Measurements from ENCODE around the gene CDH13.

Gene CDH13

DNA sequence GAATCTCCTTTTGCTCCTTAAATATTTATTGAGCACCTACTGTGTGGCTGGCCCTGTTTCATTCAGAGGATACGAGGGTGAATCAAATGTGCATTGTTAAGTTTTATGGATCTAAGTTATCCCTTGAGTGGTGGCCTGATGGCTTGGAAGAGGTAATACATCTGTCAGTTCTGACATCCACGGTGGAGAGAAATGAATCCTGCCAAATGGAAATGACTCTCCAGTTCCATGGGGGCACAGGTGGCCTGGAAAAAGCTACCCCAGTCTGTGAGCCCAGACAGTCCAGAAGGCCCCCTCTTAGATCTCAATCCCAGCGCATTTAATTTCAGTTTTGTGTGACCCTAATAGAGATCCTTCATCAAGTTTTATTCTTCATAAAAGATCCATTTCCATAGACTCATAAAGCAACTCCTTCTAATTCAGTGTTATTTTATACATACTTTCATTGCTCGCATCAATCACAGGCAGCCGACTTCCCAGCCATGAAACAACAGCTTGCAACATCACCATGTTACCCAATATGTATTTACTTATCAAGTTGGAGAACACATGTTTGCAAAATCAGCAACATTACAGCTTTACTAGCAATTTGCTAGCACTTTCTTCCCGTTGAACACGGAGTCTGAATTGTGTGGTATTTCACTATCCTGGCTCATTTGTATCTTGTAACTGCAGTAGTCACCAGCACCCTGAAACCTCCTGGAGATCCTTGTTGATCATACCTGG lies 846.2 kb downstream of the CDH13 start:
- DNase-seq, result no peak

- no peak for DNase-seq
Observed at GRCh38 chr16:83473926-83474650, 847.3 kb downstream of the CDH13 start.

- DNase-seq, result no peak
Observed at GRCh38 chr16:83475108-83475507, 848.3 kb downstream of the CDH13 start.

GRCh38 chr16:83481589-83481988 lies 854.8 kb downstream of the CDH13 start:
- DNase-seq, result no peak

GRCh38 chr16:83482545-83483162 lies 855.9 kb downstream of the CDH13 start:
- no peak for DNase-seq

DNA sequence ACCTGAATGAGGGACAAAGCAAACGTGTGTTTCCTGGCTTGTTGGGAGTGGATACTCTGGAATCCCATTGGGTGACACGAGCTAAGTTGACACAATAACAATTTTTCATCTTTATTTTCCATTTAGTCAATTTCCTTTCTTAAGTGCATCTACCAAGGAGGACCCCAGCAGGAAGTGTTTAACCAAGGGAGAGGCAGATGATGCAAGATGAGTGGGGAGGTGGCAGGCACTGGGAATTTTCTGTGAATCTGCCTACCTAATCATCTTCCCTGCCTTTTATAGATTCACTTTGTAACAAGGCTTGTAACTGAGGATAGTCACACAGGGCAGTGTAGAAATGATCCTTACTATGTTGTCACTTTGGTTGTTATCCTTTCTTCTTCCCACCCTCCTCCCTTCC lies 863.3 kb downstream of the CDH13 start:
- no peak for DNase-seq

GRCh38 chr16:83494459-83494858 lies 867.7 kb downstream of the CDH13 start:
- no peak for DNase-seq

- no peak for DNase-seq
Observed at GRCh38 chr16:83501481-83501880, 874.7 kb downstream of the CDH13 start.

DNA sequence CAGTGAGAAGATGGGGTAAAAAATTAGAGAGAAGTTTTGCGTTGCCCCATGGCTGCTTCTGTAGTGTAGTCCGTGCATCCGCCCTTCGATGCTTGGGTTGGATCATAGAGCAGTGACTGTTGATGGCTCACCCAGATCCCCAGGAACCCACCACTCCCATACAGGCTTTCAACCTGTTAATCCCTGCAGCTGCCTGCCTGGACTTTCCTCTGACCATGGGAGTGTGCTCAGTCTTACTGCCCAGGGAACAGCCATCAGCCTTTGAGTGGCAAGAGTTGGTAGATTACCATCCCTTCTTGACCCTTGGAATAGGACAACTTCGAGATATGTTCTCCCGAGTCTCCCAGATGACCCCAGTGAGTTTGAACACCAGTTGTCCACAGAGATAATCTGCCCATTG lies 881.5 kb downstream of the CDH13 start:
- DNase-seq, result no peak

- no peak for DNase-seq
Observed at GRCh38 chr16:83509316-83509715, 882.5 kb downstream of the CDH13 start.

DNA sequence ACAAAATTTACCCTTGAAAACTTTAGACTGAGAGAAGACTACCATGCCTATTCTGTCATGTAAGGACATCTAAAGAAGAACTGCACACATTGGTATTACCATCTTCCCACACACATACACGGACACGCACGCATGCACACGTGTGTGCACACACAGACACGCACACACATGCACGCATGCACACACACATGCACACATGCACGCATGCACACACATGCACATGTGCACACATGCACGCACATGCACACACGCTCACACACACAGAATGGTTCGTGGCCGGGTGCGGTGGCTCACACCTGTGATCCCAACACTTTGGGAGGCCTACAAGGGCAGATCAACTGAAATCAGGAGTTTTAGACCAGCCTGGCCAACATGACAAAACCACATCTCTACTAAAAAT lies 884.1 kb downstream of the CDH13 start:
- DNase-seq, result no peak

- DNase-seq, result no peak
Observed at GRCh38 chr16:83513008-83513755, 886.4 kb downstream of the CDH13 start.

DNA sequence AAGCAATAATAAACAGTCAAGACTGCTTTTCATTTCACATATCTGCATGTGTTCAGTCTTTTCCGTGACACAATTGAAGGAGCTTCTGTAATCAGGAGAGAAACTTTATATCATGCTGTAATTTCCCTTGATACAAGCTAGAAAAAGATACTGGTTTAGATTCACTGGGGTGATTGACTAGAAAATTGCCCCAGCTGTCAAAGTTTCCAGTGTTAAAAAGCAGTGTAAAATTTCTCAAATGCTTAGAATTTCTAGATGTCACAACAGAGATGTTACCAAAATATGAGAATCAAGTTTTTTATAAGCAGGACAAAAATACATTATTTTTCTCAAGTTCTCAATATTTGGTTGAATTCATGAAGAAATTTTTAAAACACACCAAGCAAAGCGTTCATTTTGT lies 888.6 kb downstream of the CDH13 start:
- no peak for DNase-seq

DNA sequence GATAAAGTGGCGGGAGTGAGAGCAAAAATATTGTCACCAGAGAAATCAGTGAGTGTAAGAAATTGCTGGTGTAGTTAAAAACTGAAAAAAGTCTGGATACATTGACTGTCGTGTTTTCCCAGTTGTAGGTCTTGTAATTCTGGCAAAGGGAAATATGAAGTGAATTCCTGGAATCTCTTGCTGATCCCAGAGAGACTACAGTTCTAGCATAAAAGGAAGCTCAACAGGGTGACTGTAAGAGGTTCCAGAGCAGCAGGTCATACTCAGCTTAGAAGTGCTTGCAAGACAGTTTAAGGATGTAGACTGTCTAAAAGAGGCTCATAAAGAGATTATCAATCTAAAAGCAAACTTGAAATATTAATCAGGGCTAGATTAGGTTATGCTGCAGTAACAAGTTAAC lies 890.2 kb downstream of the CDH13 start:
- DNase-seq, result no peak

- DNase-seq, result no peak
Observed at GRCh38 chr16:83517398-83517797, 890.6 kb downstream of the CDH13 start.

GRCh38 chr16:83520596-83520995 lies 893.8 kb downstream of the CDH13 start:
- DNase-seq, result no peak

DNA sequence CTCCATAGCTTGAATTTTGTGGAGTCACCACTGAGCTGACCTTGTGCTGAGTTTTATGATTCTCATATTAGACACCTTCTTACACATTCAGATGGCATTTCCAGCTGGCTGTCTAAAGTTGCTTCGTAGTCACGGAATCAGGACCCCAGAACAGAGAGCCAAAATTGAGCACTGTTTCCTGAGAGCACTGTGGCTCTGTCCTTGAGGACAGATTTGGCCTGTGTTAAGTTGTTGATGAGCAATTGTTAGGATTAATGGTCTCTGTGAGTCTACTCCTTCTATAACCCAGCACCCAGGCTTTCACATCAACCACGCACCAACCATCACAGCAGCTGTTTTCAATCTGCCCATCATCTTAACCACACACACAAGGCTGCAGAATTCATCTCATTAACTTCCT lies 903.5 kb downstream of the CDH13 start:
- DNase-seq, result no peak

GRCh38 chr16:83532634-83533033 lies 905.9 kb downstream of the CDH13 start:
- DNase-seq, result no peak

GRCh38 chr16:83533193-83533592 lies 906.4 kb downstream of the CDH13 start:
- peak; percentile 68 for DNase-seq

DNA sequence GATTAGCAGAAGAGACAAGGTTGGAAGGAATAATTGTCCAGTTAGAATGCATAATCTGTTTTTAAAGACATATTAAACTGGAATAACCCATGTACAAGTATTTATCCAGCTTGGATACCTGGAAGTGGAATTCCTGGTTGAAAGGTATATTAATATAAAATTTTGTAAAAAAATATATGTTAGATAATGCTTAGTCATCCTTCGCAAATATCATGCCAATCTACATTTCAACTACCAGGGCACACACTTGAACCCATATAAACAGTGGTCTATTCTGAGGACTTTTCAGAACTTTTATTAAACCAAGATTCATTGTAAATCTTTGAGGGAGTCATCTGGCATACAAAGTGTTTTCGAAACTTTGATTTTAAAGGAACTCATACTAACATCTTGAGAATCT lies 911.9 kb downstream of the CDH13 start:
- DNase-seq, result no peak

DNA sequence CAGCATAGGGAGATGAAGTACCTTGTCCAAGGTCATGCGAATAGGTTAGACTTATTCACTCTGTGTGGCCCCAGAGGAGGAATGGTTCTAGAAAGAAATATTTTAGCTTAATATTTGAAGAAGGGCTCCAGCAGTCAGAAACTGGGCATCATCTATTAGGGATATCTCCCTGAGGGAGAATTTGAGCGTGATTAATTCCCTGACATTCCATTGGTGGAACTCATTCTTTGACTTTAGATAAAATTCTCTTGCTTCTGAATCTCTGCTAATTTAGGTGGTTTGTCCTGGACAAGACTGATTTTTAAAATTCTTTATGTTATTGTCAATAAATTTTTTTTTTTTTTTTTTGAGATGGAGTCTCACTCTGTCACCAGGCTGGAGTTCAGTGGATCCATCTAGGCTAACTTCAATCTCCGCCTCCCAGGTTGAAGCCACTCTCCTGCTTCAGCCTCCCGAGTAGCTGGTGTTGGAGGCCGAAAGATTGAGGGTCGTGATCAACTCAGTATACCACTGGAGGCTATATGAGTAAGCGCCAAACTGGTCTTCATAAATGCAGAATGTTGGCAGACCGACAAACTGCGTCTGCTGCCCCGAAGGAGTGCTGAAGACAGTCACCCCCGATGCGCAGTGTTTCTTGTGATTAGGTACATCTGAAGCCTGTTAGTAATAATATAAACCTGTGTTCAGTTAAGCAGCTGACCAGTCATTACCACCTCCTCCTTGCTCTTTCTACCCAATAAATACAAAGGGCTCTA lies 913.1 kb downstream of the CDH13 start:
- no peak for DNase-seq

DNA sequence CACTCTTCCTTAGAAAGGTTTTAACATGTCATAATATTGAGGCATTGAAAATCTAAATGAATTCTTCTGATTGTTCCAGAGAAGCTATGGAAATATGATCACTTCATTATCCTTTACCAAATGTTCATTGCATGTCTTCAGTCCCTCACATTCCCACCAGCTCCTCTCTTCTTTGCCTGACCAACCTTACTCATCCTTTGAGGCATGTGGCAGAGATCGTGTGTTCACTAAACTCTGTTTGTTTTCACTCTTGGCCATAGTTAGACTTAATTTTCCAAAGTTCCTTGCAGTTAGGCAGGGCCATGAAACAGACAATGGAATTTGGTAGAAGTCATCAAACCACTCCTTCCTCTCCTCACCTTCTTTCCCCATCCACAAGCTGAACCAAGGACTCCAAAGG lies 914.5 kb downstream of the CDH13 start:
- no peak for DNase-seq

DNA sequence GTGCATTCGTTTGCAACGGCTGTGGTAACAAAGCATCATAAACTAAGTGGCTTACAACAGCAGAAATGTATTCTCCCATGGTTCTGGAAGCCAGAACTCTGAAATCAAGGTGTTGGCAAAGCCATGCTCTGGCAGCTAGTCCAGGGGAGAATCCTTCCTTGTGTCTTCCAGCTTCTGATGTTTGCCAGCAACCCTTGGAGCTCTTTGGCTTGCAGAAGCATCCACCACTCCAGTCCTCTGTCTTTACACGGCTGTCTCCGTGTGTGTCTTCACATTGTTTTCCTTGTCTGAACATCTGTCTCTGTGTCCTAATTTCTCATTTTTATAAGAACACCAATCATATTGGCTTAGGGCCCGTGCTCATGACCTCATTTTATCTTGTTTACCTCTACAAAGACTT lies 915.7 kb downstream of the CDH13 start:
- no peak for DNase-seq

All from NCI-H345 (cell line).